Thyroid gland (tissue), 4 donors: ENCODE measurements around the gene FER.

Experiments
- POLR2A ChIP-seq, 2 donors: fragments of 450-650 bp; IDR thresholded peaks; one replicate each; pipeline ENCODE4 v1.6.1; 2017; ENCODE audit warnings: antibody characterized with exemption in 2 of 2, mild to moderate bottlenecking in 2 of 2, moderate library complexity in 1 of 2
- TF ChIP-seq, protein P1 (sequence below), 6 experiments: fragments of 200-600 bp in 3 of 6; fragments of 450-650 bp in 3 of 6; sonication (generic) in 3 of 6; IDR thresholded peaks; one replicate each; pipeline ENCODE4 v1.5.1; 2016 to 2019; ENCODE audit warnings: antibody characterized with exemption in 6 of 6, mild to moderate bottlenecking in 2 of 6, inconsistent platforms in 1 of 6, moderate library complexity in 1 of 6

DNA sequence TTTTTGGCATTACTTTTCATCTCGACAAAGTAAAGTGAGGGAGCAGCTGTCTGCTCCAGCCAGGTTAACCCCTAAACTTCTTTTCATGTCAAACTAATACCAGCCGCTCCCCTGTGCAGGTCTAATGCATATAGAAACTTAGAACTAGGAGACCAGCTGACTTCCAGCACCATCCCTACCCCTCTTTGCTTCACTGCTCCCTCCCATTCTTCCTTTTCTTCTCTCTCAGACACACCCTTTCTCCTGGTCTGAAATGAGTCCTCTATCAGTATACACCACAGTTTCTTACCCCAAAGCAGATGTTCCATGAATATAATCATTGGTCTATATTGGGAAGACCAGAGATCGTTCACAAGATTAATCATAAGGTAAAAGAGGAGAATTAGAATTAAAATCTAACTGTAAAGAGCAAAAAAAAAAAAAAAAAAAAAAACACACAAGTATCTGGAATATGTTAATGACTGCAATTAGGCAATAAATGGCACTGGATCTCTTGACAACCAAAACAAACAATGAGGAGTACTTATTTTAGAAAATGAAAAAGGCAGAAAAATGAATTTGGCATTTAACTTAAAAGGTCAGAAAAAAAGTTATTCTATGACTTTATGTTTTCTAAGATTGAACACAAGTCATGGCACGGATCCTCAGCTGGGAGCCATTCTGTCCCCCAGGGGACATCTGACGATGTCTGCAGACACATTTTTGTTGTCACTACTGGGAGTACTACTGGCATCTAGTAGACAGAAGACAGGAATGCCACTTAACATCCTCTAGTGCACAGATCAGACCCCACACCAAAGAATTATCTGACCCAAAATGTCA is 452.3 kb downstream of the FER start:
- TF ChIP-seq, protein P1, sequence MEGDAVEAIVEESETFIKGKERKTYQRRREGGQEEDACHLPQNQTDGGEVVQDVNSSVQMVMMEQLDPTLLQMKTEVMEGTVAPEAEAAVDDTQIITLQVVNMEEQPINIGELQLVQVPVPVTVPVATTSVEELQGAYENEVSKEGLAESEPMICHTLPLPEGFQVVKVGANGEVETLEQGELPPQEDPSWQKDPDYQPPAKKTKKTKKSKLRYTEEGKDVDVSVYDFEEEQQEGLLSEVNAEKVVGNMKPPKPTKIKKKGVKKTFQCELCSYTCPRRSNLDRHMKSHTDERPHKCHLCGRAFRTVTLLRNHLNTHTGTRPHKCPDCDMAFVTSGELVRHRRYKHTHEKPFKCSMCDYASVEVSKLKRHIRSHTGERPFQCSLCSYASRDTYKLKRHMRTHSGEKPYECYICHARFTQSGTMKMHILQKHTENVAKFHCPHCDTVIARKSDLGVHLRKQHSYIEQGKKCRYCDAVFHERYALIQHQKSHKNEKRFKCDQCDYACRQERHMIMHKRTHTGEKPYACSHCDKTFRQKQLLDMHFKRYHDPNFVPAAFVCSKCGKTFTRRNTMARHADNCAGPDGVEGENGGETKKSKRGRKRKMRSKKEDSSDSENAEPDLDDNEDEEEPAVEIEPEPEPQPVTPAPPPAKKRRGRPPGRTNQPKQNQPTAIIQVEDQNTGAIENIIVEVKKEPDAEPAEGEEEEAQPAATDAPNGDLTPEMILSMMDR (IDR thresholded peaks at IDR 0.05) = no peak
- TF ChIP-seq POLR2A (IDR thresholded peaks at IDR 0.05) = no peak
